ENCODE results near the gene LRP6. TPM values are rescaled to one million over a fixed set of nuclear protein-coding genes. Genes with fewer than 3 reads are reported as not detected.
"Not testable (repeated sequence)": the region's sequence is repeated elsewhere in the genome, so short reads cannot be mapped to it uniquely, and the experiment has no call there.

Gene LRP6
- total RNA-seq, 1 donor from 2014 or later: 41.9 TPM

GRCh38 chr12:12265571-12266388 is 1.1 kb downstream of the LRP6 start:
- H3K4me3 Mint-ChIP-seq (ENCODE audit: unreplicated experiment): peak overlapping the region; percentile 85
- H3K27me3 Mint-ChIP-seq (ENCODE audit: unreplicated experiment): no peaks in the 10 kb centered on the region
- no peak for DNase-seq (ENCODE audit: extremely low spot score, unreplicated experiment)
- no peaks in the 10 kb centered on the region for H3K36me3 Mint-ChIP-seq (ENCODE audit: unreplicated experiment)
- peak overlapping the region; percentile 99 for H3K27ac Mint-ChIP-seq (ENCODE audit: unreplicated experiment)
- TF ChIP-seq CTCF (IDR thresholded peaks at IDR 0.05): no peak
- no peaks in the 10 kb centered on the region for H3K9me3 Mint-ChIP-seq (ENCODE audit: unreplicated experiment)
- peaks cover 35% of the 10 kb centered on the region for H3K4me1 Mint-ChIP-seq (ENCODE audit: unreplicated experiment)

GRCh38 chr12:12265035-12265434 is 1.8 kb downstream of the LRP6 start:
- no peak for DNase-seq (ENCODE audit: extremely low spot score, unreplicated experiment)
- Mint-ChIP-seq H3K27ac (ENCODE audit: unreplicated experiment) (peak overlapping the region; percentile 99), H3K9me3 (ENCODE audit: unreplicated experiment) (no peaks in the 10 kb centered on the region), H3K27me3 (ENCODE audit: unreplicated experiment) (no peaks in the 10 kb centered on the region), H3K4me1 (ENCODE audit: unreplicated experiment) (peaks cover 38% of the 10 kb centered on the region), H3K4me3 (ENCODE audit: unreplicated experiment) (peak overlapping the region; percentile 85), H3K36me3 (ENCODE audit: unreplicated experiment) (no peaks in the 10 kb centered on the region)
- TF ChIP-seq CTCF (IDR thresholded peaks at IDR 0.05): no peak

- Mint-ChIP-seq H3K27me3 (ENCODE audit: unreplicated experiment) (no peaks in the 10 kb centered on the region), H3K27ac (ENCODE audit: unreplicated experiment) (no peak overlapping the region), H3K36me3 (ENCODE audit: unreplicated experiment) (no peaks in the 10 kb centered on the region), H3K9me3 (ENCODE audit: unreplicated experiment) (no peaks in the 10 kb centered on the region), H3K4me3 (ENCODE audit: unreplicated experiment) (peak overlapping the region; percentile 85), H3K4me1 (ENCODE audit: unreplicated experiment) (peaks cover 38% of the 10 kb centered on the region)
- DNase-seq (ENCODE audit: extremely low spot score, unreplicated experiment): no peak
- no peak for TF ChIP-seq CTCF (IDR thresholded peaks at IDR 0.05)
These were observed 2.9 kb downstream of the LRP6 start for GRCh38 chr12:12263909-12264308.

- peaks cover 17% of the 10 kb centered on the region for H3K4me1 Mint-ChIP-seq (ENCODE audit: unreplicated experiment)
- H3K27ac Mint-ChIP-seq (ENCODE audit: unreplicated experiment); DNase-seq (ENCODE audit: extremely low spot score, unreplicated experiment); H3K4me3 Mint-ChIP-seq (ENCODE audit: unreplicated experiment); H3K9me3 Mint-ChIP-seq (ENCODE audit: unreplicated experiment); H3K27me3 Mint-ChIP-seq (ENCODE audit: unreplicated experiment); H3K36me3 Mint-ChIP-seq (ENCODE audit: unreplicated experiment): not testable (repeated sequence)
These were observed 10.5 kb downstream of the LRP6 start for GRCh38 chr12:12256291-12256757.

DNA sequence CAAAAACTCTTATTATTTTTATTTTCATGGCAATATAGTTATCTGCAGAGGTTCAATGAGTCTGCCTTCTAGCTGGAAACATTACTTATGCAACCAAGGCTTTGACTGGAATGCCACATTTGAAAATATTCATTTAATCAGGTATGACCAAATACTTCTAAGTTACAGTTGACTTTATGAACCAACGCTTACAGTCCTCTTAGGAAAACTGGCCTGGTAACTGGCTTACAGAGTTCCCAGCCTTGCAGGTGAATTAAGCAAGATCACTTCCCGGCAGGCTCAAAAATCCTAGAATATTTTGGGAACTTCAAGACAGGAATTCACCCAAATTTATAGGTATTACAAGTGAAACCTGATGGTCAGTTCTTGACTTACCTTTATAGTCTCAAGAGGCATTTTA is 12.3 kb downstream of the LRP6 start:
- TF ChIP-seq CTCF (IDR thresholded peaks at IDR 0.05): no peak
- Mint-ChIP-seq H3K27me3 (ENCODE audit: unreplicated experiment) (no peaks in the 10 kb centered on the region), H3K27ac (ENCODE audit: unreplicated experiment) (no peak overlapping the region), H3K4me1 (ENCODE audit: unreplicated experiment) (peaks cover 11% of the 10 kb centered on the region), H3K36me3 (ENCODE audit: unreplicated experiment) (no peaks in the 10 kb centered on the region), H3K9me3 (ENCODE audit: unreplicated experiment) (peaks cover 6% of the 10 kb centered on the region), H3K4me3 (ENCODE audit: unreplicated experiment) (no peak overlapping the region)
- no peak for DNase-seq (ENCODE audit: extremely low spot score, unreplicated experiment)
